GM12878 (cell line): Measurements from ENCODE around the gene NPTX1. TPM values are rescaled to one million over a fixed set of nuclear protein-coding genes. Genes with fewer than 3 reads are reported as not detected.

Experiments used
- ATAC-seq: fragments of 200-7000 bp; cut with Tn5 transposase; 3 replicates; pipeline ENCODE4 v1.9.1; 2020; ENCODE audit warnings: mild to moderate bottlenecking, moderate library complexity
- BruUV-seq: library from RNA; stranded (reverse); fragments of 400-500 nt; replicated peaks from 2 replicates; lab custom pipeline; 2021; lab: Mats Ljungman, UMichigan
- CTCF ChIA-PET: fragments of 300-600 bp; sonication (Branson Sonifier 250); formaldehyde crosslinking; extraction: SDS; loops from one replicate; lab custom pipeline; 2021; ENCODE audit warnings: inconsistent platforms; lab: Yijun Ruan, JAX
- POLR2A ChIA-PET: fragments of 350-600 bp; formaldehyde crosslinking; extraction: SDS; loops from one replicate; lab custom pipeline; 2021; ENCODE audit warnings: inconsistent platforms; lab: Charles Lee
- RAD21 ChIA-PET: fragments of 300-600 bp; sonication (Branson Sonifier 250); formaldehyde crosslinking; loops from one replicate; lab custom pipeline; 2023; ENCODE audit warnings: antibody characterized with exemption; ENCODE audit not compliant: unreplicated experiment; lab: Charles Lee
- SMC1A ChIA-PET: fragments of 300-600 bp; sonication (Branson Sonifier 250); formaldehyde crosslinking; loops from one replicate; lab custom pipeline; 2023; ENCODE audit not compliant: unreplicated experiment, uncharacterized antibody; lab: Charles Lee
- DNase-seq: peaks from one replicate; pipeline ENCODE4 v3.0.0-alpha.2; 2011; ENCODE audit warnings: low read depth, low spot score
- FAIRE-seq: peaks from 3 replicates; lab custom pipeline; 2011; peaks lifted over from hg19 to GRCh38; lab: Jason Lieb, UNC
- H2AFZ ChIP-seq: 2 replicates; pipeline ENCODE4 v1.6.0; 2011; ENCODE audit warnings: low read depth, low read length, control low read depth; ENCODE audit not compliant: control insufficient read depth
- H3K27ac ChIP-seq: 2 replicates; pipeline ENCODE4 v1.5.1; 2011; ENCODE audit warnings: control low read depth; ENCODE audit not compliant: control insufficient read depth, insufficient read depth
- H3K27me3 ChIP-seq, 2 experiments: replicated peaks in 1 of 2; 2 replicates each; pipeline versions ENCODE4 v1.6.0 to v1.6.1; 2011; ENCODE audit warnings: low read length in 1 of 2; ENCODE audit not compliant: control insufficient read depth in 2 of 2, insufficient read depth in 2 of 2
- H3K36me3 ChIP-seq, 2 experiments: 2 replicates each; pipeline ENCODE4 v1.5.1; 2011; ENCODE audit warnings: low read length in 1 of 2; ENCODE audit not compliant: control insufficient read depth in 2 of 2, insufficient read depth in 2 of 2
- H3K4me1 ChIP-seq: 2 replicates; pipeline ENCODE4 v1.6.1; 2011; ENCODE audit warnings: mild to moderate bottlenecking, low read length, moderate library complexity, mixed read lengths; ENCODE audit not compliant: control insufficient read depth, insufficient read depth
- H3K4me2 ChIP-seq: 2 replicates; pipeline ENCODE4 v1.6.0; 2011; ENCODE audit warnings: control low read depth; ENCODE audit not compliant: control insufficient read depth, insufficient read depth
- H3K4me3 ChIP-seq: fragments of 200-600 bp; sonication (generic); 2 replicates; pipeline ENCODE4 v1.5.1; 2016
- H3K79me2 ChIP-seq: 2 replicates; pipeline ENCODE4 v1.6.0; 2011; ENCODE audit warnings: low read length; ENCODE audit not compliant: control insufficient read depth, insufficient read depth
- H3K9ac ChIP-seq: 2 replicates; pipeline ENCODE4 v1.8.0; 2011; ENCODE audit warnings: low read length, control low read depth, mixed read lengths; ENCODE audit not compliant: control insufficient read depth, insufficient read depth
- H3K9me3 ChIP-seq: replicated peaks from 3 replicates; pipeline ENCODE4 v1.5.1; 2011; ENCODE audit warnings: mild to moderate bottlenecking, low read length; ENCODE audit not compliant: control insufficient read depth, insufficient read depth
- H4K20me1 ChIP-seq: 2 replicates; pipeline ENCODE4 v1.6.0; 2011; ENCODE audit not compliant: control insufficient read depth, insufficient read depth
- FOS ChIP-seq: IDR thresholded peaks from 3 replicates; pipeline ENCODE4 v1.6.1; 2011; ENCODE audit warnings: borderline replicate concordance; ENCODE audit not compliant: insufficient read length; ENCODE audit errors: extremely low read depth
- JUNB ChIP-seq: IDR thresholded peaks from 2 replicates; pipeline ENCODE4 v1.6.1; 2016; ENCODE audit warnings: antibody characterized with exemption, mild to moderate bottlenecking
- LARP7 ChIP-seq: fragments of 450-650 bp; IDR thresholded peaks from 2 replicates; pipeline ENCODE4 v1.6.1; 2017; ENCODE audit warnings: mild to moderate bottlenecking
- POLR2AphosphoS2 ChIP-seq: IDR thresholded peaks from 2 replicates; pipeline ENCODE4 v1.6.1; 2011; ENCODE audit warnings: low read depth, mild to moderate bottlenecking, low read length, improper control_type of control experiment, moderate library complexity
- ZNF217 ChIP-seq: fragments of 450-650 bp; IDR thresholded peaks from 2 replicates; pipeline ENCODE4 v1.6.1; 2017; ENCODE audit warnings: antibody characterized with exemption, mild to moderate bottlenecking
- WGBS: methylation state at CpG from one replicate; pipeline ENCODE4 v1.1.6; 2016; ENCODE audit warnings: low lambda C conversion rate; ENCODE audit not compliant: insufficient replicate concordance, insufficient coverage; ENCODE audit errors: missing lambda C conversion rate; 5-methylcytosine and 5-hydroxymethylcytosine counted together
- in situ Hi-C: fragments of 300-500 bp; cut with MboI; formaldehyde crosslinking; loops from 9 replicates; pipeline ENCODE4 v1.14.3; 2018; ENCODE audit warnings: mixed read lengths
- intact Hi-C: fragments of 100-400 bp; cut with micrococcal nuclease; formaldehyde crosslinking; loops from one replicate; pipeline ENCODE4 v1.14.2; 2022; ENCODE audit not compliant: unreplicated experiment
- polyA plus RNA-seq, 11 experiments: library from polyadenylated mRNA; depleted of rRNA in 4 of 11; unstranded in 6 of 11; stranded (reverse) in 5 of 11; fragments of >200 nt; fragmentation: Nextera tagmentation in 4 of 11; fragmentation: Illumina TruSeq in 1 of 11; extraction: Ambion mirVana in 4 of 11; extraction: Trizol in 1 of 11; gene quantifications; 1 replicate in 1 of 11; 2 replicates in 10 of 11; pipeline versions ENCODE4 v1.2.1 to v1.2.3, GENCODE V29; 2011 to 2016; ENCODE audit warnings: inconsistent platforms in 2 of 11, missing spikeins in 2 of 11, low read depth in 1 of 11
- total RNA-seq, 4 experiments: library from RNA; depleted of rRNA in 3 of 4; stranded (reverse); fragments of >200 nt in 3 of 4; fragmentation: Illumina TruSeq in 1 of 4; extraction: Trizol in 1 of 4; gene quantifications; 2 replicates each; pipeline versions ENCODE4 v1.2.1 to v1.2.3, GENCODE V29; 2013 to 2021
- TF ChIP-seq, protein P1 (sequence below): IDR thresholded peaks from 2 replicates; pipeline ENCODE4 v1.6.1; 2011; ENCODE audit warnings: borderline replicate concordance, low read depth, mild to moderate bottlenecking, moderate library complexity, mixed read lengths, low read length; ENCODE audit not compliant: insufficient read depth; ENCODE audit errors: extremely low read length
- TF ChIP-seq, protein P2 (sequence below): fragments of 450-650 bp; formaldehyde crosslinking; IDR thresholded peaks from 2 replicates; pipeline ENCODE4 v1.4.0; 2022; ENCODE audit warnings: mild to moderate bottlenecking, moderate library complexity
- TF ChIP-seq, protein P3 (sequence below): fragments of 450-650 bp; formaldehyde crosslinking; IDR thresholded peaks from 2 replicates; pipeline ENCODE4 v1.5.0; 2022; ENCODE audit warnings: mild to moderate bottlenecking, missing genetic modification characterization

Gene NPTX1
- total and polyA plus RNA-seq, 10 of the 15 experiments (the other 5 are each of a cell fraction or from before 2014, with no cell fraction given) = not detected

DNA sequence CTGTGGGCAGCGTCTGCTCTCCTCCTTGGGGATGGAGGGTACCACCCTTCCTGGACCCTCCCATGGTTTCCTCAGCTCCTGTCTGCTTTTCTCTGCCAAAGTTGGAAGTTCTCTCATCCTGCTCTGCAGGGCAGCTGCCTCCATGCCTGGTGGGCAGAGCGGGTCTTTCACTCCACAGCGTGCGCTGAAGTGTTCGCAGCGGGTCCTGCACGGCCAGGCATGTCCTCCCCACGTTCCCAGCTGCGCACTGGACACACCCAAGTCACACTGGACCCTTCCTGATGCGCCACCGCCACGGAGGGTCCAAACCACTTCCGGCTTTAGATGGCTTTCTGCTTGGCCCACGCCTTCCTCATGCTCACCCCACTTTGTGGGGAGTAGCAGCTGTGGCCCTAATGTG, 33.7 kb upstream of the NPTX1 start (continued):
- TF ChIP-seq, protein P1, sequence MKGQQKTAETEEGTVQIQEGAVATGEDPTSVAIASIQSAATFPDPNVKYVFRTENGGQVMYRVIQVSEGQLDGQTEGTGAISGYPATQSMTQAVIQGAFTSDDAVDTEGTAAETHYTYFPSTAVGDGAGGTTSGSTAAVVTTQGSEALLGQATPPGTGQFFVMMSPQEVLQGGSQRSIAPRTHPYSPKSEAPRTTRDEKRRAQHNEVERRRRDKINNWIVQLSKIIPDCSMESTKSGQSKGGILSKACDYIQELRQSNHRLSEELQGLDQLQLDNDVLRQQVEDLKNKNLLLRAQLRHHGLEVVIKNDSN = no peak
- no peak for TF ChIP-seq POLR2AphosphoS2
- TF ChIP-seq ZNF217 = no peak

DNA sequence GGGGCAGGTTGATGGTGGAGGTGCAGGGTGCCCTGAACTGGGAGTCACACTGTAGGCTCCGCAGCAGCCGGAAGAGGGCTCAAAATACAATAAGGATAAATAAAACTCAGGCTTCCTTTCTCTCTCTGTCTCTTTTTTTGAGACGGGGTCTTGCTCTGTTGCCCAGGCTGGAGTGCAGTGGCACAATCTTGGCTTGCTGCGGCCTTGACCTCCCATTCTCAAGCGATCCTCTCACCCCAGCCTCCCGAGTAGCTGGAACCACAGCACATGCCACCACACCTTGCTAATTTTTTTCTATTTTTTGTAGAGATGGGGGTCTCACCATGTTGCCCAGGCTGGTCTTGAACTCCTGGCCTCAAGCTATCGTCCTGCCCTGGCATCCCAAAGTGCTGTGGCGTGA, 32.9 kb upstream of the NPTX1 start:
- CTCF ChIA-PET = no interaction called here
- no peak for ATAC-seq

DNA sequence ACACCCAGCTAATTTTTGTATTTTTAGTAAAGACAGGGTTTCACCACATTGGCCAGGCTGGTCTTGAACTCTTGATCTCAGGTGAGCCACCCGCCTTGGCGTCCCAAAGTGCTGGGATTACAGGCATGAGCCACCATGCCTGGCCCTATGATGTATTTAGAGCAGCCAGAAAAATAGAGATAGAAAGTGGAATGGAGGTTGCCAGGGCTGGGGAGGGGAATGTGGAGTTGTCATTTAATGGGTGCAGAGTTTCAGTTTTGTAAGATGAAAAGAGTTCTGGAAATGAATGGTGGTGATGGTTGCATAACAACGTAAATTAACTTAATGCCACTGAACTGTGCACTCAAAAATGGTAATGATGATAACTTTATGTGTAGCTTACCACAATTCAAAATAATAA, 31.6 kb upstream of the NPTX1 start:
- H3K36me3 ChIP-seq = no peaks in the 10 kb centered on the region
- no peak for FAIRE-seq
- no peak overlapping the region for H2AFZ ChIP-seq
- POLR2A ChIA-PET = no interaction called here
- in situ Hi-C loops = no loop called here
- CTCF ChIA-PET = no interaction called here
- SMC1A ChIA-PET = interaction anchor here (1.1 kb wide), 1 partner anchor 23 kb away, joined by 3 read pairs; no protein-coding TSS in a partner anchor
- no peak for DNase-seq
- H3K4me3 ChIP-seq = no peak overlapping the region
- WGBS = 55% methylated on average over 3 of the region's 3 CpGs
- H3K27me3 ChIP-seq = peaks cover 0 to 3% of the 10 kb centered on the region in 2 experiments; a peak in 2 of 4 replicates
- no peaks in the 10 kb centered on the region for H3K9me3 ChIP-seq
- no peak overlapping the region for H3K27ac ChIP-seq
- H3K9ac ChIP-seq = no peak overlapping the region
- intact Hi-C loops = no loop called here
- H3K4me1 ChIP-seq = no peaks in the 10 kb centered on the region
- H4K20me1 ChIP-seq = no peaks in the 10 kb centered on the region; the same call in 1 of the 2 replicates
- RAD21 ChIA-PET = no interaction called here
- BruUV-seq = no TSS peak
- H3K4me2 ChIP-seq = no peak overlapping the region
- no peaks in the 10 kb centered on the region for H3K79me2 ChIP-seq
- ATAC-seq = no peak; the same call in 2 of the 3 replicates
- TF ChIP-seq LARP7 (no peak), FOS (no peak)
- TF ChIP-seq, protein P2, sequence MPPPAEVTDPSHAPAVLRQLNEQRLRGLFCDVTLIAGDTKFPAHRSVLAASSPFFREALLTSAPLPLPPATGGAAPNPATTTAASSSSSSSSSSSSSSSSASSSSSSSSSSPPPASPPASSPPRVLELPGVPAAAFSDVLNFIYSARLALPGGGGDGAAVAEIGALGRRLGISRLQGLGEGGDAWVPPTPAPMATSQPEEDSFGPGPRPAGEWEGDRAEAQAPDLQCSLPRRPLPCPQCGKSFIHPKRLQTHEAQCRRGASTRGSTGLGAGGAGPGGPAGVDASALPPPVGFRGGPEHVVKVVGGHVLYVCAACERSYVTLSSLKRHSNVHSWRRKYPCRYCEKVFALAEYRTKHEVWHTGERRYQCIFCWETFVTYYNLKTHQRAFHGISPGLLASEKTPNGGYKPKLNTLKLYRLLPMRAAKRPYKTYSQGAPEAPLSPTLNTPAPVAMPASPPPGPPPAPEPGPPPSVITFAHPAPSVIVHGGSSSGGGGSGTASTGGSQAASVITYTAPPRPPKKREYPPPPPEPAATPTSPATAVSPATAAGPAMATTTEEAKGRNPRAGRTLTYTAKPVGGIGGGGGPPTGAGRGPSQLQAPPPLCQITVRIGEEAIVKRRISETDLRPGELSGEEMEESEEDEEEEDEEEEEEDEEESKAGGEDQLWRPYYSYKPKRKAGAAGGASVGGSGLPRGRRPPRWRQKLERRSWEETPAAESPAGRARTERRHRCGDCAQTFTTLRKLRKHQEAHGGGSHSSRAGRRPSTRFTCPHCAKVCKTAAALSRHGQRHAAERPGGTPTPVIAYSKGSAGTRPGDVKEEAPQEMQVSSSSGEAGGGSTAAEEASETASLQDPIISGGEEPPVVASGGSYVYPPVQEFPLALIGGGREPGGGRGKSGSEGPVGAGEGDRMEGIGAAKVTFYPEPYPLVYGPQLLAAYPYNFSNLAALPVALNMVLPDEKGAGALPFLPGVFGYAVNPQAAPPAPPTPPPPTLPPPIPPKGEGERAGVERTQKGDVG (CRISPR knock-in tag) = no peak
- TF ChIP-seq, protein P3, sequence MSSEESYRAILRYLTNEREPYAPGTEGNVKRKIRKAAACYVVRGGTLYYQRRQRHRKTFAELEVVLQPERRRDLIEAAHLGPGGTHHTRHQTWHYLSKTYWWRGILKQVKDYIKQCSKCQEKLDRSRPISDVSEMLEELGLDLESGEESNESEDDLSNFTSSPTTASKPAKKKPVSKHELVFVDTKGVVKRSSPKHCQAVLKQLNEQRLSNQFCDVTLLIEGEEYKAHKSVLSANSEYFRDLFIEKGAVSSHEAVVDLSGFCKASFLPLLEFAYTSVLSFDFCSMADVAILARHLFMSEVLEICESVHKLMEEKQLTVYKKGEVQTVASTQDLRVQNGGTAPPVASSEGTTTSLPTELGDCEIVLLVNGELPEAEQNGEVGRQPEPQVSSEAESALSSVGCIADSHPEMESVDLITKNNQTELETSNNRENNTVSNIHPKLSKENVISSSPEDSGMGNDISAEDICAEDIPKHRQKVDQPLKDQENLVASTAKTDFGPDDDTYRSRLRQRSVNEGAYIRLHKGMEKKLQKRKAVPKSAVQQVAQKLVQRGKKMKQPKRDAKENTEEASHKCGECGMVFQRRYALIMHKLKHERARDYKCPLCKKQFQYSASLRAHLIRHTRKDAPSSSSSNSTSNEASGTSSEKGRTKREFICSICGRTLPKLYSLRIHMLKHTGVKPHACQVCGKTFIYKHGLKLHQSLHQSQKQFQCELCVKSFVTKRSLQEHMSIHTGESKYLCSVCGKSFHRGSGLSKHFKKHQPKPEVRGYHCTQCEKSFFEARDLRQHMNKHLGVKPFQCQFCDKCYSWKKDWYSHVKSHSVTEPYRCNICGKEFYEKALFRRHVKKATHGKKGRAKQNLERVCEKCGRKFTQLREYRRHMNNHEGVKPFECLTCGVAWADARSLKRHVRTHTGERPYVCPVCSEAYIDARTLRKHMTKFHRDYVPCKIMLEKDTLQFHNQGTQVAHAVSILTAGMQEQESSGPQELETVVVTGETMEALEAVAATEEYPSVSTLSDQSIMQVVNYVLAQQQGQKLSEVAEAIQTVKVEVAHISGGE = no peak

More for the DNA sequence above, 32.9 kb upstream of the NPTX1 start:
- no peak for DNase-seq
- no peak for FAIRE-seq
- ChIA-PET POLR2A (interaction anchor here (0.5 kb wide), 1 partner anchor 82 kb away, joined by 3 read pairs; no protein-coding TSS in a partner anchor), SMC1A (no interaction called here), RAD21 (no interaction called here)
- Histone ChIP-seq H3K9ac (no peak overlapping the region), H2AFZ (no peak overlapping the region), H3K27me3 (peaks cover 0 to 3% of the 10 kb centered on the region in 2 experiments; a peak in 2 of 4 replicates), H3K79me2 (no peaks in the 10 kb centered on the region), H3K36me3 (no peaks in the 10 kb centered on the region), H3K27ac (no peak overlapping the region), H4K20me1 (no peaks in the 10 kb centered on the region; the same call in 1 of the 2 replicates), H3K4me1 (no peaks in the 10 kb centered on the region), H3K4me2 (no peak overlapping the region), H3K9me3 (no peaks in the 10 kb centered on the region), H3K4me3 (no peak overlapping the region)
- 32% methylated on average over 8 of the region's 8 CpGs for WGBS
- intact Hi-C loops = no loop called here
- TF ChIP-seq JUNB = no peak
- BruUV-seq = no TSS peak
- in situ Hi-C loops = no loop called here
